Nephron progenitor cell (in vitro differentiated cells): ENCODE measurements around the gene OPRM1.

Experiments used
- DNase-seq: peaks from one replicate; pipeline ENCODE4 v3.0.0; 2021
- H3K27ac Mint-ChIP-seq: 2 replicates; pipeline ENCODE4 v1.8.0; 2021; ENCODE audit warnings: mild to moderate bottlenecking, moderate library complexity, mixed read lengths
- H3K27me3 Mint-ChIP-seq: 2 replicates; pipeline ENCODE4 v1.8.0; 2021; ENCODE audit warnings: mild to moderate bottlenecking, low read depth, mixed read lengths; ENCODE audit not compliant: poor library complexity
- H3K36me3 Mint-ChIP-seq: 2 replicates; pipeline ENCODE4 v1.8.0; 2021; ENCODE audit warnings: low read depth, mixed read lengths
- H3K4me1 Mint-ChIP-seq: 2 replicates; pipeline ENCODE4 v1.8.0; 2021; ENCODE audit warnings: mixed read lengths
- H3K4me3 Mint-ChIP-seq: 2 replicates; pipeline ENCODE4 v1.8.0; 2021; ENCODE audit warnings: mild to moderate bottlenecking, moderate library complexity, mixed read lengths
- H3K9me3 Mint-ChIP-seq: 2 replicates; pipeline ENCODE4 v1.8.0; 2021; ENCODE audit warnings: mild to moderate bottlenecking, moderate library complexity, mixed read lengths
- TF ChIP-seq, protein P1 (sequence below): fragments of 200-600 bp; sonication (generic); IDR thresholded peaks from 2 replicates; pipeline ENCODE4 v1.5.0; 2021; ENCODE audit warnings: antibody characterized with exemption

The OPRM1 gene

DNA sequence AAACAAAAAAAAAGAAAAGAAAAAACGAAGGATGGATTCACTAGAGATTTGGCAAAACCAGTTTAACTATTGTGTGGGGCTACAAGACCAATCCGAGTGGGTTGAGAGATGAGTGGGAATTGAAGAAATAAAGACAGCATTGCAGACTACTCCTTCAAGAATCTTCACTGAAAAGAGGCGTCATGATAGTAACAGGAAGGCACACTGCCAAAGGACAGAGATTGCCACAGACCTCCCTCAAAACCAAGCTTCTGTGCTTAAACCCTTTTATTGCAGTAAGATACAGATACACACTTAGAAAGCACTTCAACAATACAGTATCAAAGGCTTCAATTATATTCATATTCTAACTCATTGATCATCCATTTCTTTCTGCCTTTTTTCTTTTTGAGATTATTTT is 213.6 kb downstream of the OPRM1 start:
- H3K36me3 Mint-ChIP-seq, result peaks cover 22% of the 10 kb centered on the region
- no peak for DNase-seq
- TF ChIP-seq, protein P1, sequence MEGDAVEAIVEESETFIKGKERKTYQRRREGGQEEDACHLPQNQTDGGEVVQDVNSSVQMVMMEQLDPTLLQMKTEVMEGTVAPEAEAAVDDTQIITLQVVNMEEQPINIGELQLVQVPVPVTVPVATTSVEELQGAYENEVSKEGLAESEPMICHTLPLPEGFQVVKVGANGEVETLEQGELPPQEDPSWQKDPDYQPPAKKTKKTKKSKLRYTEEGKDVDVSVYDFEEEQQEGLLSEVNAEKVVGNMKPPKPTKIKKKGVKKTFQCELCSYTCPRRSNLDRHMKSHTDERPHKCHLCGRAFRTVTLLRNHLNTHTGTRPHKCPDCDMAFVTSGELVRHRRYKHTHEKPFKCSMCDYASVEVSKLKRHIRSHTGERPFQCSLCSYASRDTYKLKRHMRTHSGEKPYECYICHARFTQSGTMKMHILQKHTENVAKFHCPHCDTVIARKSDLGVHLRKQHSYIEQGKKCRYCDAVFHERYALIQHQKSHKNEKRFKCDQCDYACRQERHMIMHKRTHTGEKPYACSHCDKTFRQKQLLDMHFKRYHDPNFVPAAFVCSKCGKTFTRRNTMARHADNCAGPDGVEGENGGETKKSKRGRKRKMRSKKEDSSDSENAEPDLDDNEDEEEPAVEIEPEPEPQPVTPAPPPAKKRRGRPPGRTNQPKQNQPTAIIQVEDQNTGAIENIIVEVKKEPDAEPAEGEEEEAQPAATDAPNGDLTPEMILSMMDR, result no peak
- H3K4me1 Mint-ChIP-seq, result peaks cover 20% of the 10 kb centered on the region
- no peaks in the 10 kb centered on the region for H3K27me3 Mint-ChIP-seq
- peaks cover 27% of the 10 kb centered on the region for H3K9me3 Mint-ChIP-seq
- H3K4me3 Mint-ChIP-seq, result no peak overlapping the region
- no peak overlapping the region for H3K27ac Mint-ChIP-seq

DNA sequence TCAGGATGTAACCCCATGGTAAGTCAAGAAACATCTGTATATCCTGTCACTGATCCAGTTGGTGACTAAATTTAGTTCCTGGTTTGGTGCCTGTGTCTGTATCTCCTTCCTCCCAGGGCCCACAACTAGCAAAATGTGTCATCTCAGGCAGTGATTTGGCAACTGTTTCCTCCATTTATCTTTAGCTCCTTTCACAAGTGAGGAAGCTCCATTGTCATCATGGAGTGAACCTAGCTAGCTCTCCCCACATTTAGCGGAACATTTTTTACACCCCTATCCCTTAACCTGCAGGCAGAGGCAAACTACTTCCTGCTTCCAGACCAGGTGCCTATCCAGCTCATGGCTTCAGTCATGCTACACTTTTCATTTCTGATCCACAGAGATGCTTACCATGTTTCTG is 218.0 kb downstream of the OPRM1 start:
- no peak overlapping the region for H3K27ac Mint-ChIP-seq
- H3K36me3 Mint-ChIP-seq, result peaks cover 22% of the 10 kb centered on the region
- H3K4me1 Mint-ChIP-seq, result no peaks in the 10 kb centered on the region
- peaks cover 2% of the 10 kb centered on the region for H3K27me3 Mint-ChIP-seq
- TF ChIP-seq, protein P1, result no peak
- H3K9me3 Mint-ChIP-seq, result peaks cover 27% of the 10 kb centered on the region
- no peak for DNase-seq
- H3K4me3 Mint-ChIP-seq, result no peak overlapping the region

DNA sequence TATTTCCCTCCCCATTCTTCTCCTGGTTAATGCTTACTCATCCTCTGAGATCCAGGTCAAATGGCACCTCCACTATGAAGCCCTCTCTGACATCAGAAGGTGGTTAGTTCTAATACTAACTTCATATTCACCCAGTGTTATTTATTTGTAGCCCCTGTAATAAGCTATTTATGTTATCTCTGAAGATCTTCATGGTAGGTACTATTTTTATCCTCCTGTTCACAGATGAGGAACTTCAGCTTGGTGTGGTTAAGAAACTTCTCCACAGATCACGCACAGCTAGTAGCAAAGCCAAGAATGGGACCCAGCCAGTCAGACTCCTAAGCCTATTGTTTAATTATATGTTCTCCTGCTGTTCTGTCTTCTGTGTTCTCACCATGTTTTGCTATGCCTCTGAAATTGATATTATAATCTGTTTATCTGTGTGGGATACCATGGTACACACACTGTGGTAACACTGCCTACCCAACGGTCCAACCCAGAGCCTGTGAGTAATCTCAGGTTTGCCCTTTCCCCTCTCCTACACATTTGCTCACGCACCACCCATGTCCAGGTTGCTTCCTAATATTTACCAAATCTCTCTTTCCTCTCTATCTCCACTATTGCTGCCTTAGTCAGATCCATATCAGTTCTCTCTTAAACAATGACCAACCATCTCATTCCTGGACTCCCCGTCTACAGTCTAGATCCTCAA is 219.2 kb downstream of the OPRM1 start:
- Mint-ChIP-seq H3K27ac (no peak overlapping the region), H3K4me1 (no peaks in the 10 kb centered on the region), H3K36me3 (peaks cover 22% of the 10 kb centered on the region), H3K4me3 (no peak overlapping the region), H3K27me3 (peaks cover 3% of the 10 kb centered on the region), H3K9me3 (peaks cover 27% of the 10 kb centered on the region)
- TF ChIP-seq, protein P1, result no peak
- no peak for DNase-seq

DNA sequence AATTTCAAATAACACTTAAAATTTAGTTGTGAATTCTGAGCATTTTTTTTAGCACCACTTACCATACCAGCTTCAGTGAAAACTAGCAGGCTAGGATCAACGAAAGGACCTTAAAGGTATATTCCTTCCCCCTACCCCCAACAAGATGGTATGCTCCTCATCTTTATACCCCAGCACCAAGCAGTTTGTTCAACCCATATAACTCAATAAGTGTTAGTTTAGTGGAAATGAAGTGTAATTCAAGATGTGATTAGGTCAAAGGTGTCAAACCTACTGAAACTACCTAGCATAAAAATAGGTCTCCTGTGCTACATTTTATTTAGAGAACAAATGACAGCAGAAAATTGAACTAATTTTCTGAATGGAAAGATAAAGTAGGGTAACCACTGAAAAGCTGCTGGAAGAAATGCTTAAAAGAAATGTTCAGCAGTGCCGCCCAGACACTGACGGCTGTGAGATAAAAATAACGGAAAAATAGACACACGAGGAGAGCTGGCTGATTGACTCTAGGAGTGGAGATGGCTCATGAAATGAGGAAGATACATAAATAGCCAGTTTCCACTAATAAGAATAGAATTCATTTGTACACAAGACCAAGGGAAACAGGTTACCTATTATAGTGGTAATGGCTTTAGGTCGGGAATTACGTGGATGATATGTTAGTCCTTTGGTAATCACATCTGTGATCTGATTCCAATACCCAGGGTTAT is 222.8 kb downstream of the OPRM1 start:
- Mint-ChIP-seq H3K4me3 (no peak overlapping the region), H3K36me3 (peaks cover 4% of the 10 kb centered on the region), H3K9me3 (peaks cover 14% of the 10 kb centered on the region), H3K4me1 (no peaks in the 10 kb centered on the region), H3K27me3 (peaks cover 3% of the 10 kb centered on the region), H3K27ac (no peak overlapping the region)
- no peak for DNase-seq
- TF ChIP-seq, protein P1, result no peak

DNA sequence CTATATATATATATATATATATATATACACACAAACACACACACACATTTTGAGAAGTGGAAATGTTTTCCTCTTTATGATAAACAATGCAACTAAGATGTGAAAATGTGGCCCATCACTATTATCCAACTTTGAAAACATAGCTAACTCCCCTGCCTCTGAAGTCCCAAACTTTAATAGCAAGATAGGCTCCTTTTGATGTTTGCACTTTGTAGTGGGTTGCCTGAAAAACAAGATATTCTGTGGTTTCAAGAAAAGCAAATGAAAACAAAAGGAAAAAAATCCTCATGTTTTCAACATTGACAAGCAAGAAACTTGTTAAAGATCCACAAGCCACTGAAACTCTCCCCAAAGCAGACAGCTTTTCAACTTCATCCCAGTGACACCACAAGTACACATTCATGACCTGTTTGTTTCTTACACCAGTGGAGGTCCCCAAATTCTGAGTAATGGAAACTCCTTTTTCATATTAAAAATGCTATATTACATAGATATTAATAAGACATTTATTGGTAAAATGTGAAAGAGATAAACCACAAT is 227.6 kb downstream of the OPRM1 start:
- TF ChIP-seq, protein P1, result no peak
- DNase-seq, result no peak
- peaks cover 3% of the 10 kb centered on the region for H3K27me3 Mint-ChIP-seq
- H3K9me3 Mint-ChIP-seq, result peaks cover 18% of the 10 kb centered on the region
- H3K27ac Mint-ChIP-seq, result no peak overlapping the region
- no peaks in the 10 kb centered on the region for H3K4me1 Mint-ChIP-seq
- peaks cover 4% of the 10 kb centered on the region for H3K36me3 Mint-ChIP-seq
- no peak overlapping the region for H3K4me3 Mint-ChIP-seq
